NCI-H526 treated with DMSO at 0.1 percent for 48 hours (cell line): ENCODE measurements around the gene TBC1D1.
"Not testable (repeated sequence)": the region's sequence is repeated elsewhere in the genome, so short reads cannot be mapped to it uniquely, and the experiment has no call there.

Experiments used
- DNase-seq: peaks from one replicate; lab custom pipeline; 2025; lab: John Stamatoyannopoulos, UW

TBC1D1 gene

GRCh38 chr4:37966044-37966443 lies 75.2 kb downstream of the TBC1D1 start:
- no peak for DNase-seq

- DNase-seq, result no peak
These were observed 76.9 kb downstream of the TBC1D1 start for GRCh38 chr4:37967736-37968135.

GRCh38 chr4:37968747-37969146 lies 77.9 kb downstream of the TBC1D1 start:
- no peak for DNase-seq

GRCh38 chr4:37970702-37971101 lies 79.8 kb downstream of the TBC1D1 start:
- DNase-seq, result no peak

GRCh38 chr4:37971202-37971601 lies 80.3 kb downstream of the TBC1D1 start:
- no peak for DNase-seq

- no peak for DNase-seq
These were observed 82.6 kb downstream of the TBC1D1 start for GRCh38 chr4:37973441-37973840.

GRCh38 chr4:37975321-37975822 lies 84.5 kb downstream of the TBC1D1 start:
- not testable (repeated sequence) for DNase-seq

- DNase-seq, result no peak
These were observed 85.6 kb downstream of the TBC1D1 start for GRCh38 chr4:37976507-37976906.

GRCh38 chr4:37976991-37977470 lies 86.1 kb downstream of the TBC1D1 start:
- DNase-seq, result peak; percentile 24

GRCh38 chr4:37977471-37978247 lies 86.8 kb downstream of the TBC1D1 start:
- DNase-seq, result peak; percentile 31

GRCh38 chr4:37978248-37978924 lies 87.5 kb downstream of the TBC1D1 start:
- DNase-seq, result no peak

GRCh38 chr4:37980246-37980645 lies 89.4 kb downstream of the TBC1D1 start:
- no peak for DNase-seq

- no peak for DNase-seq
These were observed 90.5 kb downstream of the TBC1D1 start for GRCh38 chr4:37981425-37981824.

- DNase-seq, result peak; percentile 44
These were observed 91.2 kb downstream of the TBC1D1 start for GRCh38 chr4:37981844-37982720.

- no peak for DNase-seq
These were observed 91.9 kb downstream of the TBC1D1 start for GRCh38 chr4:37982736-37983135.

GRCh38 chr4:37983951-37984350 lies 93.1 kb downstream of the TBC1D1 start:
- no peak for DNase-seq

GRCh38 chr4:37985730-37986275 lies 94.9 kb downstream of the TBC1D1 start:
- DNase-seq, result no peak

GRCh38 chr4:37988670-37989069 lies 97.8 kb downstream of the TBC1D1 start:
- no peak for DNase-seq

- DNase-seq, result no peak
These were observed 98.7 kb downstream of the TBC1D1 start for GRCh38 chr4:37989398-37990260.

- DNase-seq, result no peak
These were observed 99.9 kb downstream of the TBC1D1 start for GRCh38 chr4:37990731-37991245.
